Activated gamma-delta T cell (primary cell): Measurements from ENCODE around the gene RIPK3.
"Not testable (repeated sequence)": the region's sequence is repeated elsewhere in the genome, so short reads cannot be mapped to it uniquely, and the experiment has no call there.

Source experiments
- DNase-seq: peaks from one replicate; lab custom pipeline; 2025; lab: John Stamatoyannopoulos, UW

RIPK3 gene

DNA sequence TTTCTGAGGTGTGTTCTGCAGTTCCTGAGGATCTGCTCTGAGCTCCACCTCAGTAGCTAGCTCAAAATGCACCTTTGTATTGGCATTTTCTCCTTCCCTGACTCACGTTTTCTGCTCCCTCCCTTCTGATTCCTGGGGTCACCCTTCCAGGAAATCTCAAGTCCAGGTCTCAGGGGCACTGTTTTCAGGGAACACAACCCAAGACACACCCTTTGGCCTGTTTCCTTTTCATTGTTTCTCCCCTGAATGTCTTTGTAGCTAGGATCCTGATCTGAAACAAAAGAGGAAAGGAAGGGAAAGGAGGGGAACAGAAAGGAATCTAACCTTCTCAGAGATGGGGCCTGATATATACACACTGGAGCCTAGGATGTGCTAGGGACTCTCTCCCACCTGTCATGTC lies 7.3 kb upstream of the RIPK3 start:
- DNase-seq, result no peak

DNA sequence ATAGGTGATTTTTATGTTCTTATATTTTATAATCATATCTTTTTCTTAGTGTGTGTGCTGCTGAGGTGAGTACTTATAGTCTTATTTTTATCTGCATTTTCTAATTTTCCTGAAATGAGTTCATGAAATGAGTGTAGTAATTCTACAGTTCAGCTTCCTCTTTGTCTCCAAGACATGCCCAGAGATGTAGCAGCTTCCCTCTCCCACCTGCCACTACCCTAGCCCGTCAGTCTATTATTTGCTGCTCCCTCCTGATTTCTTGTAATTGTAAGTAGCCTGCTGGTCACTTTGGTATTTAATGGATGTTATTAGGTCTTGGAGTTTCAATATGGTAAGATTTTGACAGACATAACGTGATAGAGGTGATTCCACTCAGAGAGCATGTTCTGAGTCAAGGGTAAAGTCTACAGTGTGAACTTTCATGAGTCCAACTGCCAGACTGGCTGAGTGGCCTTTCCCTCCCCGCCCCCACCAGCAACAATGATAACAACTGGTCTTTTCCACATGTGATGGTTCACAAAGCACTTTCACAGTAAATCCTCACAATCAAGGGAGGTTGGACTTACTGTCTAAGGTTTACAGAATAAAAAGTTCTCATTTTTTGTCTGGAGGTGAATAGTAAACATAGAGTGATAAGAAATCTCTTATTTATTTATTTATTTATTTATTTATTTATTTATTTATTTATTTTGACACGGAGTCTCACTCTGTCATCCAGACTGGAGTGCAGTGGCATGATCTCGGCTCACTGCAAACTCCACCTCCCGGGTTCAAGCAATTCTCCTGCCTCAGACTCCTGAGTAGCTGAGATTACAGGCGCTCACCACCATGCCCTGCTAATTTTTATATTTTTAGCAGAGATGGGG lies 4.2 kb upstream of the RIPK3 start:
- no peak for DNase-seq

DNA sequence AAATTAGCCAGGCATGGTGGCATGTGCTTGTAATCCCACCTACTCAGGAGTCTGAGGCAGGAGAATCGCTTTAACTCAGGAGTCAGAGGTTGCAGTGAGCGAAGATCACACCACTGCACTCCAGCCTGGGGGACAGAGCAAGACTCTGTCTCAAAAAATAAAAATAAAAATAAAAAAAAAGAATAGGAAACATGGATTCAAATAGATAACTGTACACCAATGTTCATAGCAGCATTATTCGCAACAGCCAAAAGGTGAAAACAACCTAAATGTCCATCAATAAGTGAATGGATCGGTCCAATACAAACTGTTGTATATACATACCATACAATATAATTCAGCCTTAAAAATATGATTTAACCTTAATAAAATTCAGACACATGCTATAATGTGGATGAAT lies 3.1 kb upstream of the RIPK3 start:
- DNase-seq, result no peak

DNA sequence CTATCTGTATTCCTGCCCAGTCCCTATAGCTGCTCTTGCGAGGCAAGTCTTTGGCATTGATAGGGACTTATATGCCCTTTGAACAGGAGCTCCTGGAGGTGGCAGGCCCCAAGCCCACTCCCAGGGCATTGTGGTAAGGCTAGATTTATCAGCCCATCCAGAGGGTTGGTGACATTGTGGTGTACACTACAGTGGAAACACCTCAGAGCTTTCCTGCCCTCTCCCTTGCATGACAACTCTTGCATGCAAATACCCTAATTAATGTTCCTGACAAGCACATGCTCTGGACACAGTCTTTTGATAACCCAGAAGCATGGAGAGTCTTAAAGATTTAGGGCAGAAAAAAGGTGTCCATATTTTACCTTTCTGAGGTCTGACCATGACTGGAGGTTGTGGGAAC lies 815 bp upstream of the RIPK3 start:
- no peak for DNase-seq

DNA sequence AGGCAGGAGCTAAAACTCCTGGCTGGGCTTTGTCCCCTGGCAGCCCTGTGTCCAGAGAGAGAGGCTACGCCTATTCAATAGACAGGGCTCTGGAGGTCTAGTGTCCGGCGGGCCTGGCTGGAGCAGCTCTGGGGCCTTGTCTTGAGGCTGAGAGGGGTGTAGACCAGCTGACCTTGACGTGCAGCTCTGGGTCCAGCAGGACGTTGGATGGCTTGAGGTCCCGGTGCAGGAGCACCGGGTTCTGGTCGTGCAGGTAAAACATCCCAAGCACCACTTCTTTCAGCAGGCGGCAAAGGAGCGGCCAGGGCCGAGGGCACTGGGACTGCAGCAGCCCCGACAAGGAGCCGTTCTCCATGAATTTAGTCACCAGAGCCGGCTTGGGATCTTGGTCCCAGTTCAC lies 948 bp downstream of the RIPK3 start:
- no peak for DNase-seq

DNA sequence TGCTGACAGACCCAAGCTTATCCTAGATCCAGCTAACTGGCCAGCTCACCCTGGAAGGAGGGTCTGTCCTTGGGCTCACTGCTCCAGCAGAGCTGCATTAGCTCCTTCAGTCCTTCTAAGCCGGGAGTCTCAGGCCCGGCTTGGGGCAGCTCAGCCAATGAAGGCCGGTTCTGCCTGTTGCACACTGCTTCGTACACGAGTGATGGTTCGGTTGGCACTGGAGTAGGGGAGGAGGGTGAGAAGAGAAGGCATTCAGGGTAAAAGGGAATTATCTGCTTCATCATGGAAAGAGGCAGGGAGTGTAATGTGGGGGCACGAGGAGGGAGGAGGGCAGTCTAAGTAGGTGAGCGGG lies 2.0 kb downstream of the RIPK3 start:
- no peak for DNase-seq

DNA sequence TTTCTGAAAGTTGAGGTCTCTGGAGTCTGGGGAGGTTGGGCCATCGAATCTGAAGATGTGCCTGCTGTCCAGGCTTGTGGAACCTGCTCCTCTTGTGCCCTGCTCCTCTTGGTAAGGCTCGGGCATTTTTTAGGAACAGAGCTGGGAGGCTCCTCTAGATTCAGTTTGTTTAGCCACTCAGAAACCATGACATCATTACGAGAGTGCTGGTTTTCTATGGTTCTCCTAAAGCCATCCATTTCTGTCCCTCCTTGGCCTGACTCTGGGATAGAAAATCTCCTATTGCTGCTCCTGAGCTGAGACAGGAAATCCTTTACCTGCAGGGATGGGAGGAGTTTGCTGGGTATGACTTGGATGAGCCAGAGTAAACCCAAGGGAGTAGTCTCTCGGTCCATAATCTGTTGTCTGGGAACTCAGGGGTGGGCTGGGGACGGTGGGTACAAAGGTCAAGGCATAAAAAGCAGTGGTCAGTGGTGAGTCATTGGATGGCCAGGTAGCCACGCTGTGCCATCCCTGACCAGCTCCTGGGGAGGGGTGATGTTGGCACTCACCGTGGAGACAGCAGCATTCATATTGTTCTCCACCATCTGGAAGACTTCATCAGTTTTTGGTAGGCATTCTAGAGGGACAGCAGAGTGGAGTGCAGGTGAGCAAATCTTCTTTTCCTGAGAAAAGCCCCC lies 2.5 kb downstream of the RIPK3 start:
- DNase-seq, result no peak

DNA sequence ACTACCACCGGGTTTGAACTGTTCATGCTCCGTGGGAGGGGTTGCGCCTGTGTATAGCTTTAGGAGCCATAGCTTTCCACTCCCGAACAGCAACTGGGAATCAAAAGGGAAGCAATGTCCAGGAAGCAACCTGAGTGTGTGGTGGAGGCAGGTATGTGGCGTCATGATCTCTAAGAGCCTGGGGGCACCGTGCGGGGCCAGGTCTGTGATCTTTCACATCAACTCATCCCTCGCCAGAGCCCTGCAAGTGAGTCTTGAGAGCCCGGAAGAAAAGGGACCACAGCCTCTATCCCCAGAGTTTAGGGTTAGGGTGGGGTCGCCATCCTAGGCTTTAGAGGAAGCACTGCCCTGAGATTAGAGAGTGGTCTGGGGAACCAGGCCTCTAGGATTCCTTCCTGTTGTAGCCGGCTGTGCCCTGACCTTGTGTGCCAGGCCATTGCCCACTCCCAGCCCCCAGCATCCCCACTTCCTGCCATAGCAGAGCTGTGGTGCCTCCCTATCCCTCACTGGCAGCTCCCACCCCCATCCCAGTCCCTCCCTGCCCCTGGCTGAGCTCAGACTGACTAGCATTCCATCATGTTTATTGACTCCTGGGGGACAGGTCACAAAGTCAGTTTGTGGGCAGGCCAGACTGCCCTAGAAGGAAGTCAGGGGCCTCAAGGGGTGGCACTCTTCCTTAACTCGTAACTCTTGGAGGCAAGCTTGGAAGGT lies 4.2 kb downstream of the RIPK3 start:
- DNase-seq, result no peak

DNA sequence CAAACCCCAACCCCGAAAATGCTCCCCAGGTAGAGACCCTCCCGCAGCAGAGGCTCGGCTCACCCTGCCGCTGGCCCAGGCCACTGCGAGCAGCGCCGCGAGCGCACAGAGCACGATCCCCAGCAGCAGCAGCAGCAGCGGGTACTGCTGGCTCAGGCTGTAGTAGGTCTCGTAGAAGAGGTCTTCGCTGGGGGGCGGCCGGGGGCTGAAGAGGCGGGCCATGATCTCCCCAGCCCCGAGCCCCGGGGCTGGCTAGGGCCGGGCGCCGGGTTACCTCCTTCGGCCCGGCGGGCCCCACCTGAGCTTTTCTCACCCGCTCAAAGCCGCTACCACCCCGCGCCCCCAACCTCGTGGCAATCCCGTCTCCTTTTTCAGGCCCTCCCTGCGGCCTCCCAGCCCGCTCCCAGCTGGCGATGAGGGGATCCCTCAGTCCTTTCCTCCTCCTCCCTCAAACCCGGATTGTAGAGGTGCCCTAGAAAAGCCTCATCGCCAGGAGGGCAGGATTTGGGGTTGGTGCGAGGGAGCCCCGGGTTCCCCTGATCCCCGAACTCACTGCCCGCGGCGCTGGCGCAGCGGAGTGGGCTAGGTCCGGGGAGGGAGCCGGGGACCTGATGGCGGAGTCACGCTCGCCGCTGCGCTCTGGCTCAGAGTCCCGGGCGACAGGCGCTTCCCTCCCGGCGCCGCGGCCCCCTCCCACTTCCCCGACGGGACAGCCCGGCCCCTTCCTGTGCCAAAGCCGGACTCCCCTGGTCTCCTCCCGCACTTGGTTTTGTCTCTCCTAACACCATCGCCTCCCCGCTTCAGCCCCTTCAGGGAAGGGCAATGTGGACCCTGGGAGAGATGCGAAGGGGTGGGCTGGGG lies 5.1 kb downstream of the RIPK3 start, which contains the start of gene ADCY4:
Gene ADCY4 (minus strand): TSS at position 641 of the 861 bp plus-strand sequence. CDS start 419 bp downstream, at position 222.
- DNase-seq, result no peak

DNA sequence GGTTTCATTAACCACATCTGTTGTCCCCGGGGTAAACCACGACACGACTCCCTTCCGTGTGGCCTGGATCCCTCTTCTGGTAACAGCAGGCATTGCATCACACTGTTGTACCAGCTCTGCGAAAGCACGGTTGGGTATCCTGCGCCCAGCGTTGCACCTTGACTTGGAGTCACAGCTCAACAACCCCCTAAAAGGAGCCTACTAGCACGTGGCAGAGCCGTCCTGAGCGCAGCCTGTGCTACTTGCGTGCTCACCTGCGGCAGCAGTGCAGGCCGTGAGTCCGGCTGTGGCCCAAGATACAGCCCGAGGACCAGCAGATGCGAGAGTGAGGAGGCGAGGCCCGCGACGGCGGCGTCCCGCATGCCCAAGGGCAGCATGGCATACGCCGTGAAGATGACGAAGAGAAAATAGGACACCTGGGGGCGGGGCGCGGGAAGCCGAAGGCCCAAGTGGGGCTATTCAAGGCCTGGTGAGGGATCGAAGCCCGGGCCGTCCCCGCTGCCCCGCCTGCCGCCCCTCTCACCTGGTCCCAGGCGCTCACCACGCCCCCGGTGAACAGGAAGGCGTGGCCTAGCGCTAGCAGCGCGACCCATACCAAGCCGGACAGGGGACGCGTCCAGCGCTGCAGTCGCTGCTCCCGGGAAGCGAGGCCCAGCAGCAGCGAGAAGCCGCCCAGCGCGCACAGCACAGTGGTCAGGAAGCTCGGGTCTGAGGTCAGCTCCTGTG lies 7.4 kb downstream of the RIPK3 start:
- DNase-seq, result peak; percentile 27

DNA sequence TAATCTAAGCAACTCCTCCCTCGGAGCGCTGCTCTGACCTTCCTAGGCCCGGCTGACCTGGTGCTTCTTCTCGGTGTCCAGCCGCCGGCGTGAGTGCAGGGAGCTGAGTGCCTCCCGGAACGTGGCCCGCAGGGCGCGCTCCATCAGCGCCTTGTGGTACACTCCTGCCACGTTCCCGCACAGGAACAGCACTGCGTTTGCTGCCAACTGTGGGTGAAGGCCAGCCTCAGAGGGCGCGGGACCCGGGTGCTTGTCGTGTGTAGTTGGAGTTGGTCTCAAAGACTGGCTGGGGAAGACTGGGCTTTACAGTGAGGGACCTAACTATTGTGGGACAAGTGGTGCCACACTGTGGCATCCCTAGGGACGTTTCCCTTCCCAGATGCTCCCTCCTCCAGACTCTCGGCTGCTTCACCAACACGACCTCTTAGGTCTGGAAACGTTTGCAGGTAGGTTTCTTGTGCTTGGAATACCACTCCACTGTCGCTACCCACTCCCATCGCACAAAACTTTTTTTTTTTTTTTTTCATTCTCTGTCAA lies 8.0 kb downstream of the RIPK3 start:
- no peak for DNase-seq

DNA sequence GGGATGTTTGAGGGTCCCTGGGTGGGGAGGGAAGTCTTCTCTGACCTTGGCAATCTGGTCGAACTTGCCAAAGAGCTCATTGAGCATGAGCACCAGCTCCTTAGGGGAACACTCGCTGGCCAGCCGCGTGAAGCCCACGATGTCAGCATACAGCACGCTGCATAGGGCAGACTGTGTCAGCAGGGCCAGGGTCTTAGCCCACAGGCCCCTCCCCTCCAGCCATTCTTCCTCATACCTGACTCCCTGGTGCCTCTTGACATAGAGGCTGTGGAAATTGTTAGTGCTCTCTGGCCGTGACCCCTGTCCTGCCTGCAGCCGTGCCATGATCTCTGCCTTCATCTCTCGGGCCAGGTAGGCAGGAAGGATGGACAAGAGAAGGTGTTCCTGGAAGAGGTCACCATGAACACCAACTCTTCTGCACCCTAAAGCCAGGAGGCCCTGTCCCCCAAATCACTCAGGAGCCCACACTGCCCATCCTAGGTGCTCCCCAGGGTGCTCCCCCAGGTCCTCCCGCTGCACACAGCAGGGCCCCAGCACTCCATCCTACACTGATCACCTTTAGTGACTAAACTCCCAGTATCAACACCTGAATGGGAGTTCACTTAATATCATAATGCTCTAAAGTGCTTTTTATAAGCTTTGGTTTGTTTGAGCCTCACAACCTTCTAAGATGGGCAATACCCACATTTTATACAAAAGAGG lies 8.7 kb downstream of the RIPK3 start:
- DNase-seq, result no peak

DNA sequence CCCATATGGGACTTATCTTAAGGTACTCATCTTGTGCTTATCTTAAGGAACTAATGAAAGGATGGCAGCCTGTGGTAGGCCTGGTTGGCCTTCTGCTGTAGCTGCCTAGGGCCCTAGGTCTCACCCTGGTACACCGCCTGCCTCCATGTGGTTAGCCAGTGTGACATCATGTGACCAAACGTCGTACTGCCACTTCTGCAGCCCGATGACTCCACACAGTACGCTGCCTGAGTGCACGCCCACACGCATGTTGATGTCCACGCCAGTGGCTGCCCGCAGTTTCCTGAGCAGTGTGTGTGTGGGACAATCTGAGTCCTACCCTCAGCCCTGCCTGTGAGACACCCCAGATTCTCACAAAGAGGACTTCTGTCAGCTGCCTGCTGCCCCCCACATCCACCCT lies 10.1 kb downstream of the RIPK3 start:
- DNase-seq, result peak; percentile 49

DNA sequence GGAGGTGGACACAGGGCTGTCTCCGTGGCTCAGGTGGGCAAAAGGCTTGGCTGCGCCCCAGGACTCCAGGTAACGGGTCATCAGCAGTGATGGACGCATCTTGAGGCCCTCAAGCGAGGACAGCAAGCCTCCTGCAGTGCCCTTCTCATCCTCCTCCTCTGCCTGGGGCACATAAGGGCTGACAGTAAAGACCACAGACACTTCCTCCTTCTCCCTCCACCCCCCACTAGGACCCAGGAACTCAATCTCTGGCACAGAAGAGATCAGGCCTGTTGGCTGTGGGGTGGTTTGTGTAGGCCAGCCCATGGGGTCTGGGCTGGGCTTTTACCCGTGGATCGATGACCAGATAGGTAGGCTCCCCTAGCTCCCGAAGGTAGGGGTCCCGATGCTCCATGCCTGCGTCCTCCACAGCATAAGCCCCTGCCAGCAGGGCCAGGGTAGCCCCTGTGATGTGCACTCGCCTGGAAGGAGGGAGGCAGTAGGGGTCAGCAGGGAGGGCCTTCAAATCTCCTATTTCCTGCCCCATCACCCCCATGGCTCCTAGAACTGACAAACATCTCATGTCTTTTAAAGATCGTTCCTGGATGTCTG lies 10.6 kb downstream of the RIPK3 start:
- no peak for DNase-seq

DNA sequence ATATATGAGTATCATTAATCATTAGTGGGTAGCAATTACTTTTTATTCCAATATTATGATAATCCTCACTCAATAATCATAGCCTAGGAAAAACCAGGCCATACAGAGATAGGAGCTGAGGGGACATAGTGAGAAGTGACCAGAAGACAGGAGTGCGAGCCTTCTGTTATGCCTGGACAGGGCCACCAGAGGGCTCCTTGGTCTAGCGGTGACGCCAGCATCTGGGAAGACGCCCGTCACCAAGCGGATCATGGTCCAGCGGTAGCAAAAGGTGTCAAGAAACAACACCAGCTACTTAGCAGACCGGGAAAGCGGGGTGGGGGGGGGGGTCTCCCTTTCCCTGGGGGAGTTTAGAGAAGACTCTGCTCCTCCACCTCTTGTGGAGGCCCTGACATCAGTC lies 11.9 kb downstream of the RIPK3 start:
- not testable (repeated sequence) for DNase-seq

DNA sequence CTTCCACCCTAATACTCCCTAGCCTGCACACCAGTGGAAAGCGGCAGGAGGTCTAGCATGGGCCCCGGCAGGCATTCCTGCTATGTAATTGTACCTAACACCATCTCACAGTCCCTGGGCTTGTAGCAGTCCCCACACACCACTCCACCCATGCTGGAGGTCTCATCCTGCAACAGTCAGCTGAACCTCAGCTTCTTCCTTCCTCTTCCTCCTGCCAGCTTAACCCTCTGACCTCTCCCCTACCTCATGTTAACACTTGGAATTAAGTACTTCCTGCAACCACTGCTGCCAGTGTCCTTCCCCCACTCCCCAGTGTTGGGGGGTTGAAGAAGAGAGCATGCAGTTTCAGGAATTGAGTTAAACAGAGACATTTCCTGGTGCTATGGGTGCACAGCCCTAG lies 12.5 kb downstream of the RIPK3 start:
- no peak for DNase-seq

DNA sequence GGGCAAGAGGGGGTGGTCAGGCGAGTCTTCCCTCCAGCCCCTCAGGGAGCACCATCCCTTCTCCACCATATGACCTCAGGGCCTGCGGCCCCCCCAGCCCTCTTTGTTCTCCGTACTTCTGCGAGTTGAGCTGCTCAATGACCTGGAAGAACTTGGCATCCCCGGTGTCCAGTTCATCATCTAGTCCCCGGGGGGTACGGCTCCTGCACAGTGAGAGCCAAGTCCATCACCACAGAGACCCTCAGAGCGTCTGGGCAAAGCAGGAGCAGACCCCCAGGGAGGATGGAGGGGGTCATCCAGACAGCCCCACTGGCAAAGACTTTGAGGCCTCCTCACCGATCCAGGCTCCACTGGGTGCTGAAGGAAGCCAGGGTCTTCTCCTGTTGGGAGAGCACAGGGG lies 13.8 kb downstream of the RIPK3 start:
- no peak for DNase-seq

DNA sequence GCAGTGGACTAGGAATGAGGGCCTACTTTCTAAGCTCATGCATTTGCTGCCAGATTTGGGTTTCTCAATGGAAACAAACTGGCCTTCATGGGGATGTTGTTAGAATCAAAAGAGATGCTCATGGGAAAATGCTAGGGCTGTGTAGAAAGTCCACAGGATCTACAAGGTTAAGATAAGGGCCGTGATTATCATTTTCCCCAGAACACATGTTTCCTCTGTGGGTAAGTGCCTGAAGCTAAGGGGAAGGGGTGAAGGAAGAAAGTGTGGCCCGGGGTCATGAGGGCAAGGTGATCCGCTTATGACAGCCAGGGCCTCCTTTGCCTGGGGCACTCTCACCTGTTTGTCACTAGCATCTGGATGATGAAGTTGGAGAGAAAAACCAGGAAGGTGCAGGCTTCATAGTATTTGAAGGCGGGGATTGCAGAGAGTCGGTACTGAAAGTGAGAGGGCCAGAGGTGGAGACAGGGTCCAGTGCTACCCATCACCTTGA lies 14.7 kb downstream of the RIPK3 start:
- DNase-seq, result no peak

DNA sequence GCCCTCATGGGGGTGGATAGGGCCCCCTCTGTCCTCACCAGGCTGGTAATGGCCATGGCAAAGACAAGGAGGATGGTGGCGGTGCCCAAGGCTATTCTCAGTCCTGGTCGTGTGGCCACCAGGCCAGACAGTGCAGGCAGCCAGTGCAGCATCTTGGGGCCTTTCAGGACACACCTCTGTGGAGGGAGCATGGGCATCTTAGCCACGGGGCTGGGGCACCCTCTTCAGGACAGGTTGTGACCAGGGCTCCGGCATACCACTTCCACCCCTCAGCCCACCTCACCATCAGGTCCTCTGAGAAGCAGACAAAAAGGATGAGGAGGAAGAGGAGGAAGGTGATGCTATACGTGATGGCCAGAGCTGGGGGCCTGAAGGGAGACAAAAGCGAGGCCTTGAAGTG lies 15.8 kb downstream of the RIPK3 start:
- DNase-seq, result no peak

DNA sequence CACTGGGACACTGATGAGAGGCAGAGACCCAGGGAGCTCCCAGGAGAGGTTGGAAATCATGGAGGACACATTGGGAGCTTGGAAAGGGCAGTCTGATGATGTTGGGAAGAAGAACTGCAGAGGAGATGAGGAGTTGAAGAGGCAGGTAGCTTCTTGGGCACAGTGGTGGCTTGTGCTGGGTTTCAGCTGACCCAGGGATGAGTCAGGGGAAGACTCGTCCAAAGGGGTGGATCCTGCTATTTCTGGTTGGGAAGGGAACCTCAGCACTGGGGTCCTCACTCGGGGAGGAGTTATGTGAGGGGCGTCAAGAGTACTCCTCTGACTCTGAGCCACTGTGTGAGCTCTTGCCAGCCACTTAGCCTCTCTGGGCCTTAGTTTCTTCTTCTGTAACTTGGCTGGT lies 16.4 kb downstream of the RIPK3 start:
- no peak for DNase-seq
